Immature natural killer cell (primary cell): ENCODE measurements around the gene WDR36. TPM values are rescaled to one million over a fixed set of nuclear protein-coding genes. Genes with fewer than 3 reads are reported as not detected.
A peak's percentile ranks its signal among the peaks of the same experiment; 100 is the strongest.

Source experiments
- DNase-seq, 3 donors: peaks; one replicate each; pipeline ENCODE4 v3.0.0; 2022; ENCODE audit warnings: mixed read lengths in 1 of 3
- H3K27ac Mint-ChIP-seq, 6 donors: one replicate each; pipeline ENCODE4 v1.8.0; 2020; ENCODE audit warnings: mixed read lengths in 6 of 6, mild to moderate bottlenecking in 5 of 6, inconsistent platforms in 4 of 6, moderate library complexity in 3 of 6
- H3K27me3 Mint-ChIP-seq, 3 donors: one replicate each; pipeline ENCODE4 v1.8.0; 2020 to 2021; ENCODE audit warnings: low read depth in 3 of 3, mild to moderate bottlenecking in 3 of 3, mixed read lengths in 3 of 3, moderate library complexity in 3 of 3, inconsistent platforms in 1 of 3
- H3K36me3 Mint-ChIP-seq, 3 donors: one replicate each; pipeline ENCODE4 v1.8.0; 2020; ENCODE audit warnings: mixed read lengths in 3 of 3, inconsistent platforms in 2 of 3, mild to moderate bottlenecking in 2 of 3
- H3K4me1 Mint-ChIP-seq, 2 donors: one replicate each; pipeline ENCODE4 v1.8.0; 2020; ENCODE audit warnings: inconsistent platforms in 2 of 2, mild to moderate bottlenecking in 2 of 2, mixed read lengths in 2 of 2, moderate library complexity in 1 of 2
- H3K4me3 Mint-ChIP-seq, 5 donors: one replicate each; pipeline ENCODE4 v1.8.0; 2020; ENCODE audit warnings: mild to moderate bottlenecking in 5 of 5, mixed read lengths in 5 of 5, inconsistent platforms in 3 of 5, moderate library complexity in 3 of 5
- H3K9me3 Mint-ChIP-seq, 6 donors: one replicate each; pipeline ENCODE4 v1.8.0; 2020; ENCODE audit warnings: mild to moderate bottlenecking in 6 of 6, mixed read lengths in 6 of 6, inconsistent platforms in 4 of 6, moderate library complexity in 3 of 6
- polyA plus RNA-seq, 3 donors: library from polyadenylated mRNA; unstranded; fragments of 300-500 nt; fragmentation: Illumina TruSeq; gene quantifications; one replicate each; pipeline ENCODE4 v1.2.3, GENCODE V29; 2021

Gene WDR36
- polyA plus RNA-seq, 3 donors from 2014 or later = 10.2 to 25.7 (median 15.2) TPM

- Mint-ChIP-seq H3K4me1 (peaks cover 11 to 12% of the 10 kb centered on the region in 2 donors), H3K4me3 (peak overlapping the region; percentile 75 to 90 (median 86)), H3K36me3 (peaks cover 0 to 3% (median 0%) of the 10 kb centered on the region in 3 donors), H3K27me3 (peaks cover 14 to 37% (median 15%) of the 10 kb centered on the region in 3 donors), H3K27ac (no peak overlapping the region), H3K9me3 (peaks cover 0 to 6% (median 0%) of the 10 kb centered on the region in 6 donors)
- DNase-seq = peak; percentile 5 to 12 (median 9)
These were observed 19.0 kb upstream of the WDR36 start for GRCh38 chr5:111072949-111073682.

- Mint-ChIP-seq H3K27ac (no peak overlapping the region), H3K4me1 (peaks cover 11 to 12% of the 10 kb centered on the region in 2 donors), H3K9me3 (peaks cover 0 to 6% (median 0%) of the 10 kb centered on the region in 6 donors), H3K36me3 (peaks cover 0 to 3% (median 0%) of the 10 kb centered on the region in 3 donors), H3K27me3 (peaks cover 12 to 32% (median 13%) of the 10 kb centered on the region in 3 donors), H3K4me3 (peak overlapping the region in 3 of 5 donors; percentile 10 to 90 (median 75))
- DNase-seq = no peak
These were observed 17.9 kb upstream of the WDR36 start for GRCh38 chr5:111074244-111074643.

GRCh38 chr5:111075520-111075919, 16.6 kb upstream of the WDR36 start:
- Mint-ChIP-seq H3K4me3 (no peak overlapping the region), H3K27ac (no peak overlapping the region), H3K4me1 (peaks cover 11 to 12% of the 10 kb centered on the region in 2 donors), H3K27me3 (peaks cover 7 to 32% (median 12%) of the 10 kb centered on the region in 3 donors), H3K36me3 (no peaks in the 10 kb centered on the region), H3K9me3 (peaks cover 0 to 6% (median 0%) of the 10 kb centered on the region in 6 donors)
- no peak for DNase-seq

- no peak overlapping the region for H3K27ac Mint-ChIP-seq
- H3K9me3 Mint-ChIP-seq = peaks cover 0 to 6% (median 0%) of the 10 kb centered on the region in 6 donors
These were observed 16.1 kb upstream of the WDR36 start for GRCh38 chr5:111076091-111076490.

GRCh38 chr5:111077678-111078077, 14.5 kb upstream of the WDR36 start:
- no peak for DNase-seq
- Mint-ChIP-seq H3K9me3 (peaks cover 0 to 6% (median 0%) of the 10 kb centered on the region in 6 donors), H3K4me3 (no peak overlapping the region), H3K36me3 (no peaks in the 10 kb centered on the region), H3K27ac (no peak overlapping the region), H3K4me1 (peaks cover 10 to 12% of the 10 kb centered on the region in 2 donors), H3K27me3 (peaks cover 5 to 26% (median 6%) of the 10 kb centered on the region in 3 donors)

More at GRCh38 chr5:111076091-111076490, 16.1 kb upstream of the WDR36 start:
- no peaks in the 10 kb centered on the region for H3K36me3 Mint-ChIP-seq
- peaks cover 10 to 12% of the 10 kb centered on the region in 2 donors for H3K4me1 Mint-ChIP-seq
- no peak for DNase-seq
- H3K4me3 Mint-ChIP-seq = no peak overlapping the region
- peaks cover 5 to 31% (median 10%) of the 10 kb centered on the region in 3 donors for H3K27me3 Mint-ChIP-seq

- H3K27me3 Mint-ChIP-seq = peaks cover 2 to 22% (median 8%) of the 10 kb centered on the region in 3 donors
- DNase-seq = no peak
- H3K27ac Mint-ChIP-seq = no peak overlapping the region
- no peaks in the 10 kb centered on the region for H3K36me3 Mint-ChIP-seq
- H3K4me3 Mint-ChIP-seq = no peak overlapping the region
- H3K9me3 Mint-ChIP-seq = no peaks in the 10 kb centered on the region
- no peaks in the 10 kb centered on the region for H3K4me1 Mint-ChIP-seq
These were observed 12.3 kb upstream of the WDR36 start for GRCh38 chr5:111079846-111080245.

- no peaks in the 10 kb centered on the region for H3K9me3 Mint-ChIP-seq
- no peak overlapping the region for H3K4me3 Mint-ChIP-seq
- H3K27ac Mint-ChIP-seq = no peak overlapping the region
- no peak for DNase-seq
- H3K4me1 Mint-ChIP-seq = no peaks in the 10 kb centered on the region
- H3K27me3 Mint-ChIP-seq = peaks cover 1 to 15% (median 5%) of the 10 kb centered on the region in 3 donors
- no peaks in the 10 kb centered on the region for H3K36me3 Mint-ChIP-seq
These were observed 8.8 kb upstream of the WDR36 start for GRCh38 chr5:111083323-111083722.

GRCh38 chr5:111095982-111096381, 3.8 kb downstream of the WDR36 start:
- Mint-ChIP-seq H3K9me3 (peaks cover 0 to 2% (median 0%) of the 10 kb centered on the region in 6 donors), H3K27me3 (peaks cover 4 to 5% (median 4%) of the 10 kb centered on the region in 3 donors), H3K4me3 (no peak overlapping the region), H3K36me3 (peaks cover 0 to 13% (median 0%) of the 10 kb centered on the region in 3 donors), H3K4me1 (peaks cover 26 to 39% of the 10 kb centered on the region in 2 donors), H3K27ac (no peak overlapping the region)
- no peak for DNase-seq

GRCh38 chr5:111099058-111099778, 7.1 kb downstream of the WDR36 start:
- no peak overlapping the region for H3K27ac Mint-ChIP-seq
- H3K36me3 Mint-ChIP-seq = peaks cover 2 to 36% (median 14%) of the 10 kb centered on the region in 3 donors
- peaks cover 4 to 15% of the 10 kb centered on the region in 2 donors for H3K4me1 Mint-ChIP-seq
- DNase-seq = no peak
- no peaks in the 10 kb centered on the region for H3K9me3 Mint-ChIP-seq
- H3K27me3 Mint-ChIP-seq = no peaks in the 10 kb centered on the region
- H3K4me3 Mint-ChIP-seq = no peak overlapping the region

GRCh38 chr5:111106320-111106948, 14.3 kb downstream of the WDR36 start:
- Mint-ChIP-seq H3K27me3 (no peaks in the 10 kb centered on the region), H3K27ac (no peak overlapping the region), H3K4me1 (peaks cover 0 to 2% of the 10 kb centered on the region in 2 donors), H3K36me3 (peaks cover 24 to 67% (median 41%) of the 10 kb centered on the region in 3 donors), H3K9me3 (no peaks in the 10 kb centered on the region), H3K4me3 (no peak overlapping the region)
- no peak for DNase-seq

- H3K27ac Mint-ChIP-seq = no peak overlapping the region
These were observed 15.2 kb downstream of the WDR36 start for GRCh38 chr5:111107371-111107770.

GRCh38 chr5:111111956-111112355, 19.8 kb downstream of the WDR36 start:
- peaks cover 0 to 2% of the 10 kb centered on the region in 2 donors for H3K4me1 Mint-ChIP-seq
- no peak overlapping the region for H3K4me3 Mint-ChIP-seq
- H3K36me3 Mint-ChIP-seq = peaks cover 21 to 51% (median 29%) of the 10 kb centered on the region in 3 donors
- DNase-seq = no peak
- H3K27ac Mint-ChIP-seq = no peak overlapping the region
- H3K27me3 Mint-ChIP-seq = no peaks in the 10 kb centered on the region
- no peaks in the 10 kb centered on the region for H3K9me3 Mint-ChIP-seq

More at GRCh38 chr5:111107371-111107770, 15.2 kb downstream of the WDR36 start:
- Mint-ChIP-seq H3K4me1 (peaks cover 0 to 2% of the 10 kb centered on the region in 2 donors), H3K27me3 (no peaks in the 10 kb centered on the region), H3K4me3 (no peak overlapping the region), H3K9me3 (no peaks in the 10 kb centered on the region), H3K36me3 (peaks cover 28 to 71% (median 44%) of the 10 kb centered on the region in 3 donors)
- no peak for DNase-seq

GRCh38 chr5:111113678-111114077, 21.5 kb downstream of the WDR36 start:
- Mint-ChIP-seq H3K27ac (no peak overlapping the region), H3K27me3 (no peaks in the 10 kb centered on the region), H3K36me3 (peaks cover 24 to 42% (median 26%) of the 10 kb centered on the region in 3 donors)

More at GRCh38 chr5:111113678-111114077, 21.5 kb downstream of the WDR36 start:
- Mint-ChIP-seq H3K4me1 (no peaks in the 10 kb centered on the region), H3K9me3 (no peaks in the 10 kb centered on the region), H3K4me3 (no peak overlapping the region)
- DNase-seq = no peak
